GM10248 (cell line): ENCODE results near the gene CLSTN1.
"Not testable (repeated sequence)": the region's sequence is repeated elsewhere in the genome, so short reads cannot be mapped to it uniquely, and the experiment has no call there.

ENCODE experiments used
- CTCF ChIA-PET: fragments of 300-600 bp; sonication (Branson Sonifier 250); formaldehyde crosslinking; extraction: SDS; loops from one replicate; lab custom pipeline; 2021; ENCODE audit warnings: antibody characterized with exemption; lab: Yijun Ruan, JAX
- POLR2A ChIA-PET: fragments of 350-650 bp; sonication (Branson Sonifier 250); formaldehyde crosslinking; extraction: SDS; loops from one replicate; lab custom pipeline; 2020; ENCODE audit warnings: antibody characterized with exemption; lab: Yijun Ruan, JAX
- DNase-seq: peaks from one replicate; pipeline ENCODE4 v3.0.0; 2012; ENCODE audit errors: extremely low spot score
- CTCF ChIP-seq: IDR thresholded peaks from 2 replicates; pipeline ENCODE4 v1.5.1; 2012; ENCODE audit warnings: mild to moderate bottlenecking, low read depth; ENCODE audit errors: extremely low read depth, missing control alignments, control extremely low read depth

The CLSTN1 gene

DNA sequence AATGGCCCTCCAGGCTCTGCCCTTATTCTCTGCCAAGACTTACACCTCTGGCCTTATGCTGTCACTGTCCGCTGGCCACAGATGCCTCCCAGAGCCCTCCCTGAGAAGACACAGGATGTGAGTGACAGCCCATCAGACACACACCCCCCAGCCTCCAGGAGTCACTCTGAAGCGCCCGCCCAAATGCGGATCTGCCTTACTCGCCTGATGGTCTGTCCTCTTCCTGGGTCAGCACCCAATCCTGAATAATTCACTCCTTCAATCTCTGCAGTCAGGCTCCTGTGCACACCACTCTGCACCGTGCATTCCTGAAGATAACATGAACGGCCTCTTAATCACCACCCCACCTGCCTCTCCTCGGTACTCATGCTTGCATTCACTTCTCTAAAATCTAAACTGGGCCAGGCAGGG lies 14.7 kb downstream of the CLSTN1 start:
- ChIA-PET CTCF (interaction anchor here (1.1 kb wide), 1 partner anchor 25 kb away, joined by 3 read pairs; no protein-coding TSS in a partner anchor), POLR2A (no interaction called here)
- no peak for DNase-seq
- TF ChIP-seq CTCF = no peak

DNA sequence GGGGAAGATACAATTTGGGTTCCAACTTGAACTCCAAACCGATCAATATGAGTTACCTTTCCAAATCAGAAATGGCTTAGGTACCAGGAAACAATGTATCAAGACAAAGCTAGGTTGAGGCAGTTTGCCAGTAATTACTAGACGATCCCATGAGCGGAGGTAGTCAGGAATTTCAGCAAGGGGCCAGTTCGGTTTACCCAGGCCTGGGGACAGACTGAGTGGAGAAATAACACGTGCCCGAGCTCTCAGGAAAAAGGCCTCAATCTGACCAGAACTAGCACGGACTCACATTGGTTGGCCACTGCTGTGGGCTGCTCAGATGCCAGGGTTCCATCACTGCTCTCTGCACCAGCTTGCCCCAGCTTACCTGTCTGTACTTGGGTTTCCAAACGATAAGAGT lies 15.3 kb downstream of the CLSTN1 start:
- POLR2A ChIA-PET = no interaction called here
- no peak for TF ChIP-seq CTCF
- DNase-seq = no peak
- CTCF ChIA-PET = interaction anchor here (1.1 kb wide), 1 partner anchor 24 kb away, joined by 3 read pairs; no protein-coding TSS in a partner anchor

DNA sequence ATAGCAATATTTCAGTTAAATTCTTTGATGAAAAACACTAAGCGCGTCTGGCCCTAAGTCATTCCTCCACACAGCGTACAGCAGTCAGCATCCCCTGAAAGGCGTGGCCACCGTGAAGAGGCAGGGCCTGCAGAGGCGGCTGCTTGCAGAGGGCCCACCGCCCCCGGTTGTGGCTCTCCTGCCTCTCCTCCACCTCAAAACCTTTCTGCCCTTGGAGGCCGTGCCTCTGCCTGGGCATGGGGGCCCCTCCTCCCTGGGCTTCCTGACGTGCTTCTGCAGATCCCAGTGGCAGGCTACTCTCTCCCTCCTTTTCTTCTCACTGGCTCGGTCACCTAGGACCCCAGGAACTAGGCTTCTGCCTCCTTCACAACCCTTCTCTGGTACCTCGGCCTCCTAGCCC lies 16.2 kb downstream of the CLSTN1 start:
- no peak for DNase-seq
- no peak for TF ChIP-seq CTCF
- ChIA-PET CTCF (no interaction called here), POLR2A (no interaction called here)

- DNase-seq, POLR2A ChIA-PET: not testable (repeated sequence)
- CTCF ChIA-PET = interaction anchor here (1.9 to 2.1 kb wide), 2 partner anchors 12 to 21 kb away, joined by 5 to 15 read pairs; no protein-coding TSS in a partner anchor
Observed at GRCh38 chr1:9805972-9806371, 17.8 kb downstream of the CLSTN1 start.

DNA sequence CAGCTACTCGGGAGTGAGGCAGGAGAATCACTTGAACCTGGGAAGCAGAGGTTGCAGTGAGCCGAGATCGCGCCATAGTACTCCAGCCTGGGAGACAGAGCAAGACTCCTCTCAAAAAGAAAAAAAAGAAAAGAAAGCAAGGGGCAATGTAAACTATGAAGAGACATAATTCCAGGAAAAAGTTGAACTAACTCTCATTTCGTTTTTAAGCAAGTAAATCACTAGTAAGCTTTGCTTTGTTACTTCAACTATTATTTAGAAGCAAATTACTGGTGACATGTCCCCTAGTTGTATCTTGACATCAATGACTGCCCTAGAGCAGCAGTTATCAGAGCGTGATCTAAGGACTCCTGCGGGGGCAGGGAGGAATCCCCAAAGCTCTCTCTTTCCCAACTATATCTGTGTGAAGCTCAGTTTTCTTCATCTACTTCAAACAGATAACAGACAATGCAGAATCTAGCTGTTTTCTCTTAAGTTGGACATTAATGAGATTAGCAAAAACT lies 18.7 kb downstream of the CLSTN1 start:
- TF ChIP-seq CTCF = no peak
- POLR2A ChIA-PET = no interaction called here
- CTCF ChIA-PET = interaction anchor here (1.1 to 2.1 kb wide), 5 partner anchors 10 to 22 kb away, joined by 3 to 15 read pairs (median 4); no protein-coding TSS in a partner anchor
- no peak for DNase-seq

DNA sequence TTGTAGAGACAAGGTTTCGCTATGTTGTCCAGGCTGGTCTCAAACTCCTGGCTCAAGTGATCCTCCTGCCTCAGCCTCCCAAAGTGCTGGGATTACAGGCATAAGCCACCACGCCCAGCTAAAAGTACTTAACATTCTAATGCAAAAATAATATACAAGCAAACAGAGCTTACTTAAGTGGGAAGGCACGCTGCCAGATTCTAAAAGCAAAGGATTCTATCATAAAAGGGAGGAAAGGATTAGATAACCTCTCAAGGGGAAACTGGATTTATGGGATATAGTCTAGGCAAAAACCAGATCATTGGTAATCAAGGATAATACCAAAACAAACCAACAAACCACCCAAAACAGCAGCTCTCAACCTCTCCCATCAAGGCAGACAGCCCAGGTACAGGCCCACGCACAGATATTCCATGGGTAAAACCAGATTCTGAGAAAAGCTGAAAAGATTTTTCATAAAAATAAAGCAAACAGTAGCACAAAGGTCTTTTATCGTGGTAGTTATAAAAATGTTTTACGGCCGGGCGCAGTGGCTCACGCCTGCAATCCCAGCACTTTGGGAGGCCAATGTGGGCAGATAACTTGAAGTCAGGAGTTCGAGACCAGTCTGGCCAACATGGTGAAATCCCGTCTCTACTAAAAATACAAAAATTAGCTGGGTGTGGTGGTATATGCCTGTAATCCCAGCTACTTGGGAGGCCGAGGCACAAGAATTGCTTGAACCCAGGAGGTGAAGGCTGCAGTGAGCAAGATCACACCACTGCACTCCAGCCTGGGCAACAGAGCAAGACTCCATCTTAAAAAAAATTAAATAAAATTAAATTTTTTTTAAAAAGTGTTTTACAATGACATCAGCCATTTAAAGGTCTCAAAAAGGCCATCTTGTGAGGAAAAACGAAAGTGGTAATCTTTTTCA lies 20.5 kb downstream of the CLSTN1 start:
- CTCF ChIA-PET = interaction anchor here (1.1 to 3.0 kb wide), 2 partner anchors 9 to 18 kb away, joined by 3 to 12 read pairs; no protein-coding TSS in a partner anchor
- DNase-seq, POLR2A ChIA-PET: not testable (repeated sequence)

DNA sequence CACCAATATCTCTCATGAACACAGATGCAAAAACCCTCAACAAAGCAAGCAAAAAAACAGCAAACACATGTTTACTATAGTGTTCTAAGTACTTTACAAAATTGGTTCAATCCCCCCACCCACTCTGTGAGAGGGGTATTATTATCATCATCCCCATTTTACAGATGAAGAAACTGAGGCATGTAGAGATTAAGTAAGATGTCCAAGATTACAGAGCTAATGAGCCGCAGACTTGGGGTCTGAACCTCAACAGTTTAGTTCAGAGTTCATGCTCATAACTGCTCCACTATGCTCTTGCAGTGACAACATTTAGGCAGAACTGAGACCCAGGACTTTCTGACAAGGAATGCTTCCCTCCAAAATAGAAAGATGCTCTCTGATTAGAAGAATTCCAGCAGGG lies 21.9 kb downstream of the CLSTN1 start:
- TF ChIP-seq CTCF = no peak
- CTCF ChIA-PET = interaction anchor here (0.9 to 3.0 kb wide), 3 partner anchors 17 to 155 kb away, joined by 3 to 12 read pairs (median 3); no protein-coding TSS in a partner anchor
- no peak for DNase-seq
- POLR2A ChIA-PET = no interaction called here
